ENCODE measurements around the gene FRMD1. TPM values are rescaled to one million over a fixed set of nuclear protein-coding genes. Genes with fewer than 3 reads are reported as not detected.

FRMD1 gene
- total and polyA plus RNA-seq, 2 experiments from 2014 or later = 0.07 TPM; not detected in 1

- 83% methylated on average over 29 of the region's 31 CpGs for WGBS (ENCODE audit: low lambda C conversion rate, missing lambda C conversion rate)
- DNase-seq (ENCODE audit: low spot score) = no peak
- H3K4me2 ChIP-seq = no peak overlapping the region
Observed at GRCh38 chr6:168062346-168063289, 16.4 kb downstream of the FRMD1 start.

GRCh38 chr6:168061269-168062210 lies 17.5 kb downstream of the FRMD1 start:
- Histone ChIP-seq H3K79me2 (no peaks in the 10 kb centered on the region), H3K36me3 (replicated peaks; ENCODE audit: insufficient read depth, low read depth) (no peaks in the 10 kb centered on the region), H3K27ac (no peak overlapping the region), H3K9me2 (replicated peaks; ENCODE audit: insufficient read depth) (no peaks in the 10 kb centered on the region), H3K4me2 (no peak overlapping the region), H3K4me3 (no peak overlapping the region), H3K27me3 (no peaks in the 10 kb centered on the region), H4K20me1 (ENCODE audit: insufficient read depth, poor library complexity, severe bottlenecking) (no peaks in the 10 kb centered on the region), H3K4me1 (ENCODE audit: insufficient read depth) (no peaks in the 10 kb centered on the region), H3K9me3 (ENCODE audit: low read depth) (no peaks in the 10 kb centered on the region), H2AFZ (no peak overlapping the region)
- no peak for DNase-seq (ENCODE audit: low spot score)
- WGBS (ENCODE audit: low lambda C conversion rate, missing lambda C conversion rate) = 93% methylated on average over 29 of the region's 29 CpGs
- TF ChIP-seq EZH2phosphoT487 (IDR thresholded peaks at IDR 0.05; ENCODE audit: low read depth, severe bottlenecking, unreplicated experiment) = no peak
- TF ChIP-seq CTCF (IDR thresholded peaks at IDR 0.05; ENCODE audit: poor library complexity) = no peak
- no peak for TF ChIP-seq EZH2 (IDR thresholded peaks at IDR 0.05; ENCODE audit: borderline replicate concordance)

More at GRCh38 chr6:168062346-168063289, 16.4 kb downstream of the FRMD1 start:
- no peaks in the 10 kb centered on the region for H3K27me3 ChIP-seq
- H3K79me2 ChIP-seq = no peaks in the 10 kb centered on the region
- no peak overlapping the region for H2AFZ ChIP-seq
- H4K20me1 ChIP-seq (ENCODE audit: insufficient read depth, poor library complexity, severe bottlenecking) = no peaks in the 10 kb centered on the region
- H3K36me3 ChIP-seq (replicated peaks; ENCODE audit: insufficient read depth, low read depth) = no peaks in the 10 kb centered on the region
- H3K9me3 ChIP-seq (ENCODE audit: low read depth) = no peaks in the 10 kb centered on the region
- no peaks in the 10 kb centered on the region for H3K9me2 ChIP-seq (replicated peaks; ENCODE audit: insufficient read depth)
- H3K4me3 ChIP-seq = no peak overlapping the region
- no peaks in the 10 kb centered on the region for H3K4me1 ChIP-seq (ENCODE audit: insufficient read depth)
- TF ChIP-seq CTCF (IDR thresholded peaks at IDR 0.05; ENCODE audit: poor library complexity) = no peak
- no peak for TF ChIP-seq EZH2phosphoT487 (IDR thresholded peaks at IDR 0.05; ENCODE audit: low read depth, severe bottlenecking, unreplicated experiment)
- no peak for TF ChIP-seq EZH2 (IDR thresholded peaks at IDR 0.05; ENCODE audit: borderline replicate concordance)
- no peak overlapping the region for H3K27ac ChIP-seq

- no peaks in the 10 kb centered on the region for H3K4me1 ChIP-seq (ENCODE audit: insufficient read depth)
- WGBS (ENCODE audit: low lambda C conversion rate, missing lambda C conversion rate) = 71% methylated on average over 12 of the region's 12 CpGs
- no peak overlapping the region for H3K27ac ChIP-seq
- H3K36me3 ChIP-seq (replicated peaks; ENCODE audit: insufficient read depth, low read depth) = no peaks in the 10 kb centered on the region
- TF ChIP-seq EZH2phosphoT487 (IDR thresholded peaks at IDR 0.05; ENCODE audit: low read depth, severe bottlenecking, unreplicated experiment) (no peak), EZH2 (IDR thresholded peaks at IDR 0.05; ENCODE audit: borderline replicate concordance) (no peak), CTCF (IDR thresholded peaks at IDR 0.05; ENCODE audit: poor library complexity) (peak; percentile 63)
- H3K4me3 ChIP-seq = no peak overlapping the region
- no peaks in the 10 kb centered on the region for H4K20me1 ChIP-seq (ENCODE audit: insufficient read depth, poor library complexity, severe bottlenecking)
- no peak overlapping the region for H3K4me2 ChIP-seq
- H3K9me2 ChIP-seq (replicated peaks; ENCODE audit: insufficient read depth) = no peaks in the 10 kb centered on the region
- no peak overlapping the region for H2AFZ ChIP-seq
- DNase-seq (ENCODE audit: low spot score) = peak; percentile 80
- no peaks in the 10 kb centered on the region for H3K79me2 ChIP-seq
- H3K27me3 ChIP-seq = no peaks in the 10 kb centered on the region
- no peaks in the 10 kb centered on the region for H3K9me3 ChIP-seq (ENCODE audit: low read depth)
Observed at GRCh38 chr6:168060521-168060931, 18.5 kb downstream of the FRMD1 start.

Measured in hepatocyte (in vitro differentiated cells).